SU-DHL-6 (cell line): ENCODE results near the gene SLC25A48.

Experiments used
- H2AFZ ChIP-seq: fragments of 200-600 bp; sonication (generic); 2 replicates; pipeline ENCODE4 v1.6.1; 2014; ENCODE audit warnings: low read depth, mild to moderate bottlenecking, moderate library complexity, mixed read lengths, antibody characterized with exemption, low read length; ENCODE audit not compliant: severe bottlenecking
- H3F3A ChIP-seq: fragments of 200-600 bp; shearing (Covaris generic); 2 replicates; pipeline ENCODE4 v1.6.0; 2016; ENCODE audit warnings: antibody characterized with exemption, mild to moderate bottlenecking; ENCODE audit not compliant: insufficient read depth
- H3K27ac ChIP-seq: fragments of 200-600 bp; sonication (generic); 2 replicates; pipeline ENCODE4 v1.5.1; 2016; ENCODE audit warnings: low read depth, mild to moderate bottlenecking, low read length, moderate library complexity, mixed read lengths
- H3K27me3 ChIP-seq: fragments of 200-600 bp; sonication (generic), shearing (Covaris generic); 2 replicates; pipeline ENCODE4 v1.6.0; 2014; ENCODE audit warnings: mild to moderate bottlenecking, low read length
- H3K36me3 ChIP-seq: fragments of 200-600 bp; sonication (generic); 2 replicates; pipeline ENCODE4 v1.6.1; 2014; ENCODE audit warnings: mild to moderate bottlenecking, low read length, mixed read lengths
- H3K4me2 ChIP-seq: fragments of 300-600, 200-600 bp; shearing (Covaris generic), sonication (generic); 2 replicates; pipeline ENCODE4 v1.6.0; 2014; ENCODE audit warnings: low read length, low read depth, mild to moderate bottlenecking; ENCODE audit not compliant: poor library complexity, severe bottlenecking
- H3K4me3 ChIP-seq: fragments of 200-600 bp; sonication (generic); 2 replicates; pipeline ENCODE4 v1.5.1; 2014; ENCODE audit warnings: antibody characterized with exemption, low read length, mild to moderate bottlenecking, mixed read lengths; ENCODE audit not compliant: insufficient read depth, poor library complexity, severe bottlenecking
- H3K79me2 ChIP-seq: fragments of 200-600 bp; sonication (generic); 2 replicates; pipeline ENCODE4 v1.6.1; 2014; ENCODE audit warnings: mild to moderate bottlenecking, low read length, moderate library complexity; ENCODE audit not compliant: insufficient read depth
- H3K9ac ChIP-seq: fragments of 200-600 bp; sonication (generic); 2 replicates; pipeline ENCODE4 v1.7.0; 2014; ENCODE audit warnings: mild to moderate bottlenecking, low read length
- H3K9me2 ChIP-seq: fragments of 200-600 bp; sonication (generic); replicated peaks from 2 replicates; pipeline ENCODE4 v1.6.1; 2014; ENCODE audit warnings: low read length; ENCODE audit not compliant: insufficient read depth
- H3K9me3 ChIP-seq: fragments of 200-600 bp; sonication (generic); 2 replicates; pipeline ENCODE4 v1.6.1; 2014; ENCODE audit warnings: low read length, mixed read lengths; ENCODE audit not compliant: insufficient read depth
- H4K20me1 ChIP-seq: fragments of 200-600 bp; sonication (generic); 2 replicates; pipeline ENCODE4 v1.6.1; 2014; ENCODE audit warnings: low read depth, mild to moderate bottlenecking, antibody characterized with exemption, low read length, moderate library complexity, mixed read lengths
- EZH2phosphoT487 ChIP-seq: fragments of 200-600 bp; sonication (generic), shearing (Covaris generic); conservative IDR thresholded peaks from 2 replicates; pipeline ENCODE4 v1.6.1; 2018; ENCODE audit warnings: mild to moderate bottlenecking, antibody characterized with exemption, low read length, moderate library complexity, mixed read lengths
- TF ChIP-seq, protein P1 (sequence below): fragments of 200-600 bp; sonication (generic); IDR thresholded peaks from one replicate; pipeline ENCODE4 v1.5.1; 2017; ENCODE audit warnings: antibody characterized with exemption, mild to moderate bottlenecking, low read length, moderate library complexity; ENCODE audit not compliant: insufficient read depth, poor library complexity, severe bottlenecking

Gene SLC25A48

DNA sequence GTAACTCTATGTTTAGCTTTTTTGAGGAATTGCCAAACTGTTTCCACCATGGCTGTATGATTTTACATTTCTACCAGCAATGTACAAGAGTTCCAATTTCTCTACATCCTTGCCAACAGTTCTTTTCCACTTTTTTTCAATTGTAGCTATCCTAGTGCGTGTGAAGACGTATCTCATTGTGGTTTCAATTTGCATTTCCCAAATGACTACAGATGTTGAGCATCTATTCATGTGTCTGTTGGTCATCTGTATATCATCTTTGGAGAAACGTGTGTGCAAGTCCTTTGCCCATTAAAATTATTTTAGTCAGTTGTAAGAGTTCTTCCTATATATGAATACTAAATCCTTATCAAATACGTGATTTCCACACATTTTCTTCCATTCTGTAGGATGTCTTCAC, 6.5 kb downstream of the SLC25A48 start:
- H3K36me3 ChIP-seq = no peaks in the 10 kb centered on the region
- no peaks in the 10 kb centered on the region for H3K27me3 ChIP-seq

DNA sequence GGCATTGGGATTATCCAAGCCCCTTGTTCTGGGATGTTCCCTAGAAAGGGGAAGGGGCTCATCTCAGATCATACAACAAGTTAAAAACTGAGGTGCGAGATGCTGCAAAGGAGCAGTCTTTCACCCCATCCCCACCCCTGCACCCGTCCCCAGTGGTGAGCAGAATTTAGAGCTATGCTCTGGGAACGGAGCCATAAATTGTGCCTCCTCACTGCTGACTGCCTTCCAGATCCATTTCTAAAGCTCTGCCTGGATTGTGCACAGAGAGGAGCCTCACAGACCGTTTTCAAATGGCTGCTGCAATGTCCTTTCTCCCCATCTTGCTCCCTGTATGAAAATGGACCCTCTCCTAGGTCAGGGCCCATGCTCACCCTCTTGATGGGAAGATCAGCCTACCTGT, 8.3 kb downstream of the SLC25A48 start:
- Histone ChIP-seq H3F3A (no peaks in the 10 kb centered on the region), H2AFZ (no peak overlapping the region), H3K9ac (no peak overlapping the region), H3K27ac (no peak overlapping the region), H3K4me3 (no peak overlapping the region), H4K20me1 (no peaks in the 10 kb centered on the region), H3K79me2 (no peaks in the 10 kb centered on the region), H3K4me2 (no peak overlapping the region), H3K9me2 (no peaks in the 10 kb centered on the region), H3K9me3 (no peaks in the 10 kb centered on the region), H3K27me3 (no peaks in the 10 kb centered on the region), H3K36me3 (no peaks in the 10 kb centered on the region)
- TF ChIP-seq EZH2phosphoT487 = no peak
- TF ChIP-seq, protein P1, sequence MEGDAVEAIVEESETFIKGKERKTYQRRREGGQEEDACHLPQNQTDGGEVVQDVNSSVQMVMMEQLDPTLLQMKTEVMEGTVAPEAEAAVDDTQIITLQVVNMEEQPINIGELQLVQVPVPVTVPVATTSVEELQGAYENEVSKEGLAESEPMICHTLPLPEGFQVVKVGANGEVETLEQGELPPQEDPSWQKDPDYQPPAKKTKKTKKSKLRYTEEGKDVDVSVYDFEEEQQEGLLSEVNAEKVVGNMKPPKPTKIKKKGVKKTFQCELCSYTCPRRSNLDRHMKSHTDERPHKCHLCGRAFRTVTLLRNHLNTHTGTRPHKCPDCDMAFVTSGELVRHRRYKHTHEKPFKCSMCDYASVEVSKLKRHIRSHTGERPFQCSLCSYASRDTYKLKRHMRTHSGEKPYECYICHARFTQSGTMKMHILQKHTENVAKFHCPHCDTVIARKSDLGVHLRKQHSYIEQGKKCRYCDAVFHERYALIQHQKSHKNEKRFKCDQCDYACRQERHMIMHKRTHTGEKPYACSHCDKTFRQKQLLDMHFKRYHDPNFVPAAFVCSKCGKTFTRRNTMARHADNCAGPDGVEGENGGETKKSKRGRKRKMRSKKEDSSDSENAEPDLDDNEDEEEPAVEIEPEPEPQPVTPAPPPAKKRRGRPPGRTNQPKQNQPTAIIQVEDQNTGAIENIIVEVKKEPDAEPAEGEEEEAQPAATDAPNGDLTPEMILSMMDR = no peak

More for the DNA sequence above, 6.5 kb downstream of the SLC25A48 start:
- H3K9ac ChIP-seq = no peak overlapping the region
- no peak overlapping the region for H3K27ac ChIP-seq
- H2AFZ ChIP-seq = no peak overlapping the region
- no peaks in the 10 kb centered on the region for H3K79me2 ChIP-seq
- H3F3A ChIP-seq = no peaks in the 10 kb centered on the region
- no peak overlapping the region for H3K4me2 ChIP-seq
- no peak overlapping the region for H3K4me3 ChIP-seq
- TF ChIP-seq EZH2phosphoT487 = no peak
- TF ChIP-seq, protein P1 = no peak
- no peaks in the 10 kb centered on the region for H3K9me3 ChIP-seq
- H4K20me1 ChIP-seq = no peaks in the 10 kb centered on the region
- H3K9me2 ChIP-seq = no peaks in the 10 kb centered on the region

DNA sequence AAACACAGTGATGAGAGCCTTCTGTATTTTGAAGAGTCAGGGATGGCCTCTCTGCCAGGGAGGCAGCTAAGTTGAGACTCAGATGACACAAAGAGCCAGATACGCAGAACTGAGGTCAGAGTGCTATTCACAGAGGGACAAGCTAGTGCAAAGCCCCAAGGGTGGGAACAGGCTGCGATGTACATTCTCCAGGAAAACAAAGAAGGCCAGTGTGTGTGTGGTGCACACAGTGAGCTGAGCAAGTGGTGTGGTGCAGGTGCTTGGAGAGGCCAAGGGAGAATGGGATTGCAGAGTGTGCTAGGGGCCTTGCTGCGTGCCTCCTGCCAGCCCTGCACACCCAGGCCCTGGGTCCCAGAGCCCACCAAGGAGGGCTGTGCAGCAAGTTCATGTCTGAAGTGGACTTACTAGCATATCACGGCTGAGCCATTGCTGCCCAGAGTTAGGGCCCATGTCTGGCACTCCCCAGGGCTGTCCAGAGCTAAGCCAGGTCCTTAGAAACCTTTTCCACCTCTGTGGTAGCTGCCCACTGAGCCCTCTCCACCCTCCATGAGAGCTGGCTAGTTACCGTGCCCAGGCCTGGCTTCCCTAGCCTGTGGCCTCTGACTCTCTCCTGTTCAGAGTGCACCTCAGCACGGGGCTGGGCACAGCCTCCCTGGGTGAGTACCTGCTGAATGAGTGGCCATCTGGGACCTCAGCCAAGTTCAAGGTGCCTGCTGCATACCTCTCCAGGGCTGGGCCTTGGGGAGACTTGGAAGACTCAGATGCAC, 9.3 kb downstream of the SLC25A48 start:
- no peak overlapping the region for H3K4me2 ChIP-seq
- H4K20me1 ChIP-seq = no peaks in the 10 kb centered on the region
- no peaks in the 10 kb centered on the region for H3K79me2 ChIP-seq
- no peak overlapping the region for H3K9ac ChIP-seq
- TF ChIP-seq, protein P1 = no peak
- no peak for TF ChIP-seq EZH2phosphoT487
- no peak overlapping the region for H3K4me3 ChIP-seq
- H3K9me2 ChIP-seq = no peaks in the 10 kb centered on the region
- H3K27me3 ChIP-seq = no peaks in the 10 kb centered on the region
- no peaks in the 10 kb centered on the region for H3K9me3 ChIP-seq
- no peak overlapping the region for H2AFZ ChIP-seq
- H3F3A ChIP-seq = no peaks in the 10 kb centered on the region
- no peak overlapping the region for H3K27ac ChIP-seq
- H3K36me3 ChIP-seq = no peaks in the 10 kb centered on the region
